CD4-positive, alpha-beta T cell (primary cell): ENCODE results near the gene TALDO1. TPM values are rescaled to one million over a fixed set of nuclear protein-coding genes. Genes with fewer than 3 reads are reported as not detected.

Experiments
- ATAC-seq: fragments of 200-7000 bp; cut with Tn5 transposase; one replicate; pipeline ENCODE4 v1.10.0; 2022; ENCODE audit warnings: mild to moderate bottlenecking; ENCODE audit not compliant: poor library complexity
- CTCF ChIA-PET: fragments of 350-600 bp; sonication (Branson Sonifier 250); formaldehyde crosslinking; loops from one replicate; lab custom pipeline; 2021; ENCODE audit warnings: antibody characterized with exemption, inconsistent platforms; lab: Charles Lee
- POLR2A ChIA-PET: fragments of 350-600 bp; sonication (Branson Sonifier 250); formaldehyde crosslinking; loops from one replicate; lab custom pipeline; 2021; ENCODE audit warnings: antibody characterized with exemption, inconsistent platforms; lab: Charles Lee
- DNase-seq, 14 experiments: peaks; one replicate each; pipeline ENCODE4 v3.0.0-alpha.2; 2013 to 2020; ENCODE audit warnings: mixed read lengths in 2 of 14
- H3K27ac ChIP-seq, 2 donors: one replicate each; pipeline versions ENCODE4 v1.5.1 to v1.7.0; 2013; ENCODE audit warnings: low read length in 2 of 2, low read depth in 1 of 2, mild to moderate bottlenecking in 1 of 2
- H3K27me3 ChIP-seq, 2 experiments: 1 replicate in 1 of 2; 2 replicates in 1 of 2; pipeline versions ENCODE4 v1.6.1 to v1.7.0; 2013; ENCODE audit warnings: low read length in 2 of 2, control low read depth in 1 of 2, mild to moderate bottlenecking in 1 of 2, moderate library complexity in 1 of 2; ENCODE audit not compliant: insufficient read depth in 2 of 2, control insufficient read depth in 1 of 2
- H3K36me3 ChIP-seq: one replicate; pipeline ENCODE4 v1.6.1; 2013; ENCODE audit warnings: low read length, control low read depth; ENCODE audit not compliant: insufficient read depth
- H3K4me1 ChIP-seq: one replicate; pipeline ENCODE4 v1.6.1; 2013; ENCODE audit warnings: low read length, control low read depth; ENCODE audit not compliant: insufficient read depth
- H3K4me3 ChIP-seq: one replicate; pipeline ENCODE4 v1.5.1; 2013; ENCODE audit warnings: mild to moderate bottlenecking, low read length, moderate library complexity
- H3K9me3 ChIP-seq, 2 experiments: 1 replicate in 1 of 2; 2 replicates in 1 of 2; pipeline versions ENCODE4 v1.6.1 to v1.7.0; 2013; ENCODE audit warnings: low read length in 2 of 2, mild to moderate bottlenecking in 2 of 2, control low read depth in 1 of 2, moderate library complexity in 1 of 2; ENCODE audit not compliant: control insufficient read depth in 1 of 2, insufficient read depth in 1 of 2
- H3K27ac Mint-ChIP-seq: one replicate; pipeline ENCODE4 v1.8.0; 2020; ENCODE audit warnings: mixed read lengths
- H3K27me3 Mint-ChIP-seq: one replicate; pipeline ENCODE4 v1.8.0; 2021; ENCODE audit warnings: mixed read lengths
- H3K36me3 Mint-ChIP-seq: one replicate; pipeline ENCODE4 v1.8.0; 2021; ENCODE audit warnings: low read depth, mixed read lengths
- H3K4me1 Mint-ChIP-seq: one replicate; pipeline ENCODE4 v1.8.0; 2021; ENCODE audit warnings: low read depth, mixed read lengths
- H3K4me3 Mint-ChIP-seq: one replicate; pipeline ENCODE4 v1.8.0; 2020; ENCODE audit warnings: mild to moderate bottlenecking, mixed read lengths
- H3K9me3 Mint-ChIP-seq: one replicate; pipeline ENCODE4 v1.8.0; 2020; ENCODE audit warnings: mixed read lengths
- CTCF ChIP-seq: fragments of 200-600 bp; IDR thresholded peaks from one replicate; pipeline ENCODE4 v1.8.0; 2022; ENCODE audit warnings: antibody characterized with exemption, mild to moderate bottlenecking
- intact Hi-C, 2 experiments: fragments of 100-400 bp; cut with DNase I in 1 of 2; cut with micrococcal nuclease in 1 of 2; formaldehyde crosslinking; loops; one replicate each; pipeline versions ENCODE4 v1.15.1 to v1.9.0; 2023 to 2025; cut with DNase I, micrococcal nuclease
- total RNA-seq, 174 experiments: library from RNA in 2 of 174; stranded (reverse) in 2 of 174; gene quantifications; one replicate each; pipeline ENCODE4 v1.2.3 and lab custom pipeline; 2021 to 2026

TALDO1 gene
- total RNA-seq, 2 experiments from 2014 or later, result 26.2 to 27.7 TPM

GRCh38 chr11:791658-792534, 44.6 kb downstream of the TALDO1 start:
- no peak overlapping the region for H3K4me3 ChIP-seq
- Mint-ChIP-seq H3K4me1 (peaks cover 11% of the 10 kb centered on the region), H3K4me3 (peak overlapping the region; percentile 56), H3K36me3 (peaks cover 10% of the 10 kb centered on the region), H3K27me3 (no peaks in the 10 kb centered on the region), H3K9me3 (no peaks in the 10 kb centered on the region), H3K27ac (no peak overlapping the region)
- POLR2A ChIA-PET, result interaction anchor here (0.7 kb wide), 1 partner anchor 18 kb away, joined by 3 read pairs; the partner anchor contains the start of gene RPLP2
- CTCF ChIA-PET, result no interaction called here
- DNase-seq, result no peak
- no peak overlapping the region for H3K27ac ChIP-seq
- peaks cover 0 to 5% of the 10 kb centered on the region in 2 experiments for H3K27me3 ChIP-seq
- ATAC-seq, result no peak
- intact Hi-C loops, result no loop called here
- peaks cover 29% of the 10 kb centered on the region for H3K36me3 ChIP-seq
- no peak for TF ChIP-seq CTCF
- H3K9me3 ChIP-seq, result peaks cover 0 to 5% of the 10 kb centered on the region in 2 experiments
- peaks cover 46% of the 10 kb centered on the region for H3K4me1 ChIP-seq

- POLR2A ChIA-PET, result no interaction called here
- peaks cover 51% of the 10 kb centered on the region for H3K4me1 ChIP-seq
- intact Hi-C loops, result no loop called here
Measured at GRCh38 chr11:792535-792821, 45.2 kb downstream of the TALDO1 start.

GRCh38 chr11:792873-793272, 45.6 kb downstream of the TALDO1 start:
- Mint-ChIP-seq H3K27me3 (no peaks in the 10 kb centered on the region), H3K36me3 (peaks cover 10% of the 10 kb centered on the region), H3K9me3 (no peaks in the 10 kb centered on the region), H3K4me3 (no peak overlapping the region), H3K4me1 (peaks cover 16% of the 10 kb centered on the region), H3K27ac (no peak overlapping the region)
- H3K9me3 ChIP-seq, result peaks cover 0 to 5% of the 10 kb centered on the region in 2 experiments
- no peak for DNase-seq
- ChIA-PET CTCF (no interaction called here), POLR2A (no interaction called here)
- no peak overlapping the region for H3K27ac ChIP-seq
- TF ChIP-seq CTCF, result no peak
- H3K36me3 ChIP-seq, result peaks cover 29% of the 10 kb centered on the region
- peaks cover 0 to 5% of the 10 kb centered on the region in 2 experiments for H3K27me3 ChIP-seq
- H3K4me1 ChIP-seq, result peaks cover 51% of the 10 kb centered on the region
- intact Hi-C loops, result no loop called here
- H3K4me3 ChIP-seq, result no peak overlapping the region
- ATAC-seq, result no peak

More at GRCh38 chr11:792535-792821, 45.2 kb downstream of the TALDO1 start:
- DNase-seq (no peak), ATAC-seq (no peak)
- Histone ChIP-seq H3K4me3 (no peak overlapping the region), H3K36me3 (peaks cover 29% of the 10 kb centered on the region), H3K9me3 (peaks cover 0 to 5% of the 10 kb centered on the region in 2 experiments), H3K27me3 (peaks cover 0 to 5% of the 10 kb centered on the region in 2 experiments), H3K27ac (no peak overlapping the region)
- Mint-ChIP-seq H3K27me3 (no peaks in the 10 kb centered on the region), H3K27ac (no peak overlapping the region), H3K36me3 (peaks cover 10% of the 10 kb centered on the region), H3K4me1 (peaks cover 16% of the 10 kb centered on the region), H3K9me3 (no peaks in the 10 kb centered on the region), H3K4me3 (no peak overlapping the region)
- CTCF ChIA-PET, result no interaction called here
- no peak for TF ChIP-seq CTCF
